ENCODE results near the gene HSD17B8.

- TF ChIP-seq CTCF (IDR thresholded peaks at IDR 0.05; ENCODE audit: low read length): no peak
- TF ChIP-seq EZH2 (IDR thresholded peaks at IDR 0.05; ENCODE audit: borderline replicate concordance, low read length): no peak
Observed at GRCh38 chr6:33165581-33166258, 38.7 kb upstream of the HSD17B8 start.

Measured in OCI-LY1 (cell line).